ENCODE data around the gene AFMID. TPM values are rescaled to one million over a fixed set of nuclear protein-coding genes. Genes with fewer than 3 reads are reported as not detected.
"Not testable (repeated sequence)": the region's sequence is repeated elsewhere in the genome, so short reads cannot be mapped to it uniquely, and the experiment has no call there.

AFMID gene
- total and polyA plus RNA-seq, 2 experiments from 2014 or later, result 38.0 to 47.5 TPM

DNA sequence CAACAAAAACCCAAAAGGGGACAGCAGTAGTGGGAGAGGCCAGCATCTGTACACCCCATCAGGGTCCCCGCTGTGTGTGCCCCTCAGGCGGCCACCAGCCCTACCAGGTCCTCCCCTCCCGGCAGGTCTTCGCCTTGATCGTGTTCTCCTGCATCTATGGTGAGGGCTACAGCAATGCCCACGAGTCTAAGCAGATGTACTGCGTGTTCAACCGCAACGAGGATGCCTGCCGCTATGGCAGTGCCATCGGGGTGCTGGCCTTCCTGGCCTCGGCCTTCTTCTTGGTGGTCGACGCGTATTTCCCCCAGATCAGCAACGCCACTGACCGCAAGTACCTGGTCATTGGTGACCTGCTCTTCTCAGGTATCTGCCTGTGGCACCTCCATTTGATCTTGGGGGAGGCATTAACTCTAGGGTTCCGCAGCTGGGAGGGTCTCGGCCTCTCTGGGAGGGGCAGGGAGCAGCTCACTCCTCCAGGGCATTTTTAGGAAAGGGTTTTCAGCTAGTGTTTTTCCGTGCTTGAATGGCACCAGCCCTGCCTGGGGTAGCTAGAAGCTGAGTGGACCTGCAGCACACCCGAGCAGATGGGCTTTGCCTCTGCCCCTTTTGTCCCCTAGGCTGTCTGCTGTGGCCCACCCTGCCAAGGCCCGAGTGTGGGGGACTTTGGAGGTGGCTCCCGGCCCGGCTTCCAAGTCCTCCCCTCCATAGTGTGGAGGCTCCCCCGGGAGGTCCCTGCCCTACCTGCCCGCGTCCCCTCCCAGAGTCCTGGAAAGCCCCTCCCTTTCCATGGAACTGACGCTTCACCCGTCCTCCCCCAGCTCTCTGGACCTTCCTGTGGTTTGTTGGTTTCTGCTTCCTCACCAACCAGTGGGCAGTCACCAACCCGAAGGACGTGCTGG lies 16.2 kb upstream of the AFMID start (continued):
- no peak for TF ChIP-seq ETS1 (IDR thresholded peaks at IDR 0.05)
- TF ChIP-seq, protein P1, sequence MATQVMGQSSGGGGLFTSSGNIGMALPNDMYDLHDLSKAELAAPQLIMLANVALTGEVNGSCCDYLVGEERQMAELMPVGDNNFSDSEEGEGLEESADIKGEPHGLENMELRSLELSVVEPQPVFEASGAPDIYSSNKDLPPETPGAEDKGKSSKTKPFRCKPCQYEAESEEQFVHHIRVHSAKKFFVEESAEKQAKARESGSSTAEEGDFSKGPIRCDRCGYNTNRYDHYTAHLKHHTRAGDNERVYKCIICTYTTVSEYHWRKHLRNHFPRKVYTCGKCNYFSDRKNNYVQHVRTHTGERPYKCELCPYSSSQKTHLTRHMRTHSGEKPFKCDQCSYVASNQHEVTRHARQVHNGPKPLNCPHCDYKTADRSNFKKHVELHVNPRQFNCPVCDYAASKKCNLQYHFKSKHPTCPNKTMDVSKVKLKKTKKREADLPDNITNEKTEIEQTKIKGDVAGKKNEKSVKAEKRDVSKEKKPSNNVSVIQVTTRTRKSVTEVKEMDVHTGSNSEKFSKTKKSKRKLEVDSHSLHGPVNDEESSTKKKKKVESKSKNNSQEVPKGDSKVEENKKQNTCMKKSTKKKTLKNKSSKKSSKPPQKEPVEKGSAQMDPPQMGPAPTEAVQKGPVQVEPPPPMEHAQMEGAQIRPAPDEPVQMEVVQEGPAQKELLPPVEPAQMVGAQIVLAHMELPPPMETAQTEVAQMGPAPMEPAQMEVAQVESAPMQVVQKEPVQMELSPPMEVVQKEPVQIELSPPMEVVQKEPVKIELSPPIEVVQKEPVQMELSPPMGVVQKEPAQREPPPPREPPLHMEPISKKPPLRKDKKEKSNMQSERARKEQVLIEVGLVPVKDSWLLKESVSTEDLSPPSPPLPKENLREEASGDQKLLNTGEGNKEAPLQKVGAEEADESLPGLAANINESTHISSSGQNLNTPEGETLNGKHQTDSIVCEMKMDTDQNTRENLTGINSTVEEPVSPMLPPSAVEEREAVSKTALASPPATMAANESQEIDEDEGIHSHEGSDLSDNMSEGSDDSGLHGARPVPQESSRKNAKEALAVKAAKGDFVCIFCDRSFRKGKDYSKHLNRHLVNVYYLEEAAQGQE (IDR thresholded peaks at IDR 0.05; ENCODE audit: unreplicated experiment), result no peak
- no peak for TF ChIP-seq POLR2AphosphoS5 (IDR thresholded peaks at IDR 0.05; ENCODE audit: low read depth)
- no peak for TF ChIP-seq STAT1 (IDR thresholded peaks at IDR 0.05; ENCODE audit: unreplicated experiment)
- TF ChIP-seq EZH2phosphoT487 (IDR thresholded peaks at IDR 0.05; ENCODE audit: unreplicated experiment), result no peak
- TF ChIP-seq, protein P2, sequence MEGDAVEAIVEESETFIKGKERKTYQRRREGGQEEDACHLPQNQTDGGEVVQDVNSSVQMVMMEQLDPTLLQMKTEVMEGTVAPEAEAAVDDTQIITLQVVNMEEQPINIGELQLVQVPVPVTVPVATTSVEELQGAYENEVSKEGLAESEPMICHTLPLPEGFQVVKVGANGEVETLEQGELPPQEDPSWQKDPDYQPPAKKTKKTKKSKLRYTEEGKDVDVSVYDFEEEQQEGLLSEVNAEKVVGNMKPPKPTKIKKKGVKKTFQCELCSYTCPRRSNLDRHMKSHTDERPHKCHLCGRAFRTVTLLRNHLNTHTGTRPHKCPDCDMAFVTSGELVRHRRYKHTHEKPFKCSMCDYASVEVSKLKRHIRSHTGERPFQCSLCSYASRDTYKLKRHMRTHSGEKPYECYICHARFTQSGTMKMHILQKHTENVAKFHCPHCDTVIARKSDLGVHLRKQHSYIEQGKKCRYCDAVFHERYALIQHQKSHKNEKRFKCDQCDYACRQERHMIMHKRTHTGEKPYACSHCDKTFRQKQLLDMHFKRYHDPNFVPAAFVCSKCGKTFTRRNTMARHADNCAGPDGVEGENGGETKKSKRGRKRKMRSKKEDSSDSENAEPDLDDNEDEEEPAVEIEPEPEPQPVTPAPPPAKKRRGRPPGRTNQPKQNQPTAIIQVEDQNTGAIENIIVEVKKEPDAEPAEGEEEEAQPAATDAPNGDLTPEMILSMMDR (conservative IDR thresholded peaks at IDR 0.05; ENCODE audit: low read depth in 2 of 2), result no peak
- no peak for TF ChIP-seq EZH2 (IDR thresholded peaks at IDR 0.05; ENCODE audit: low read depth, unreplicated experiment)
- TF ChIP-seq JUNB (IDR thresholded peaks at IDR 0.05; ENCODE audit: unreplicated experiment), result no peak
- no peak for TF ChIP-seq CREB1 (CRISPR knock-in tag; IDR thresholded peaks at IDR 0.05; ENCODE audit: low read depth)

DNA sequence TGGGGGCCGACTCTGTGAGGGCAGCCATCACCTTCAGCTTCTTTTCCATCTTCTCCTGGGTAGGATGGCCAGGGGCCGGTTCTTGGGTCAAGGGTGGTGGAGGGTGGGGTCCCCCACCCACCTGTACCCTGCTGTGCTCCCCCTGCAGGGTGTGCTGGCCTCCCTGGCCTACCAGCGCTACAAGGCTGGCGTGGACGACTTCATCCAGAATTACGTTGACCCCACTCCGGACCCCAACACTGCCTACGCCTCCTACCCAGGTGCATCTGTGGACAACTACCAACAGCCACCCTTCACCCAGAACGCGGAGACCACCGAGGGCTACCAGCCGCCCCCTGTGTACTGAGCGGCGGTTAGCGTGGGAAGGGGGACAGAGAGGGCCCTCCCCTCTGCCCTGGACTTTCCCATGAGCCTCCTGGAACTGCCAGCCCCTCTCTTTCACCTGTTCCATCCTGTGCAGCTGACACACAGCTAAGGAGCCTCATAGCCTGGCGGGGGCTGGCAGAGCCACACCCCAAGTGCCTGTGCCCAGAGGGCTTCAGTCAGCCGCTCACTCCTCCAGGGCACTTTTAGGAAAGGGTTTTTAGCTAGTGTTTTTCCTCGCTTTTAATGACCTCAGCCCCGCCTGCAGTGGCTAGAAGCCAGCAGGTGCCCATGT lies 15.4 kb upstream of the AFMID start:
- ATAC-seq; H3K4me3 ChIP-seq; H3K9me3 Mint-ChIP-seq; H3K36me3 ChIP-seq (ENCODE audit: insufficient read depth); H3K79me2 ChIP-seq (replicated peaks; ENCODE audit: insufficient read depth); H3K4me2 ChIP-seq; H3K27ac ChIP-seq (ENCODE audit: low read depth); H3K27me3 ChIP-seq (ENCODE audit: insufficient read depth); H2AFZ ChIP-seq; H4K20me1 ChIP-seq (replicated peaks; ENCODE audit: insufficient read depth); H3K9me2 ChIP-seq (ENCODE audit: insufficient read depth); DNase-seq (ENCODE audit: low spot score): not testable (repeated sequence)
- peak; percentile 30; the same call in 1 of the 2 replicates for TF ChIP-seq POLR2AphosphoS5 (IDR thresholded peaks at IDR 0.05; ENCODE audit: low read depth)
- H3K4me1 ChIP-seq (ENCODE audit: insufficient read depth), result peaks cover 21% of the 10 kb centered on the region
- peaks cover 16% of the 10 kb centered on the region; the same call in 1 of the 2 replicates for H3F3A ChIP-seq (replicated peaks; ENCODE audit: low read depth)
- Mint-ChIP-seq H3K27me3 (ENCODE audit: insufficient read depth, low read depth, poor library complexity) (peaks cover 31% of the 10 kb centered on the region), H3K27ac (0 out of 2 replicates have a peak overlapping the region, but pooled peaks have one; percentile 78), H3K4me3 (peak overlapping the region; percentile 7; the same call in 1 of the 3 replicates), H3K36me3 (ENCODE audit: low read depth) (peaks cover 41% of the 10 kb centered on the region), H3K4me1 (peaks cover 50% of the 10 kb centered on the region)
